Esophagus muscularis mucosa (tissue), 4 donors: ENCODE results near the gene ADGRB3. TPM values are rescaled to one million over a fixed set of nuclear protein-coding genes. Genes with fewer than 3 reads are reported as not detected.

Source experiments
- DNase-seq: peaks from one replicate; pipeline ENCODE4 v3.0.0-alpha.2; 2017; ENCODE audit errors: extremely low spot score
- H3K27ac ChIP-seq, 4 donors: fragments of 200-600 bp; sonication (generic); replicated peaks in 1 of 4; 1 replicate in 3 of 4; 2 replicates in 1 of 4; pipeline ENCODE4 v1.5.1; 2016 to 2019; ENCODE audit warnings: mild to moderate bottlenecking in 1 of 4
- H3K27me3 ChIP-seq, 4 donors: fragments of 200-600 bp; sonication (generic); one replicate each; pipeline versions ENCODE4 v1.5.1 to v1.6.0; 2016 to 2019
- H3K36me3 ChIP-seq, 4 donors: fragments of 200-600 bp; sonication (generic); one replicate each; pipeline ENCODE4 v1.5.1; 2016 to 2019
- H3K4me1 ChIP-seq, 4 donors: fragments of 200-600 bp; sonication (generic); one replicate each; pipeline ENCODE4 v1.5.1; 2016 to 2019
- H3K4me3 ChIP-seq, 4 donors: fragments of 200-600 bp; sonication (generic); 1 replicate in 2 of 4; 2 replicates in 2 of 4; pipeline ENCODE4 v1.5.1; 2016 to 2019; ENCODE audit warnings: mild to moderate bottlenecking in 4 of 4, moderate library complexity in 1 of 4
- H3K9me3 ChIP-seq, 4 donors: fragments of 200-600 bp; sonication (generic); 1 replicate in 3 of 4; 2 replicates in 1 of 4; pipeline ENCODE4 v1.5.1; 2016 to 2019
- EP300 ChIP-seq: sonication (generic); formaldehyde crosslinking; IDR thresholded peaks from one replicate; pipeline ENCODE4 v1.6.1; 2017; ENCODE audit warnings: antibody characterized with exemption
- POLR2A ChIP-seq: fragments of 450-650 bp; IDR thresholded peaks from one replicate; pipeline ENCODE4 v1.6.1; 2017; ENCODE audit warnings: antibody characterized with exemption, moderate library complexity, mild to moderate bottlenecking, low read depth
- POLR2AphosphoS5 ChIP-seq, 2 donors: sonication (generic); formaldehyde crosslinking; IDR thresholded peaks; one replicate each; pipeline ENCODE4 v1.6.1; 2017; ENCODE audit warnings: antibody characterized with exemption in 2 of 2
- WGBS: methylation state at CpG from one replicate; pipeline ENCODE4 v1.1.5; 2018; 5-methylcytosine and 5-hydroxymethylcytosine counted together
- intact Hi-C: fragments of 100-400 bp; cut with DNase I; formaldehyde crosslinking; loops from one replicate; pipeline ENCODE4 v1.15.1; 2023
- total RNA-seq, 4 donors: library from RNA; depleted of rRNA; stranded (reverse); fragments of >200 nt; gene quantifications; one replicate each; pipeline versions ENCODE4 v1.1.0 to v1.2.1, GENCODE V29; 2016
- TF ChIP-seq, protein P1 (sequence below), 3 experiments: fragments of 200-600 bp in 2 of 3; fragments of 450-650 bp in 1 of 3; sonication (generic) in 2 of 3; IDR thresholded peaks; one replicate each; pipeline ENCODE4 v1.5.1; 2017 to 2019; ENCODE audit warnings: antibody characterized with exemption in 3 of 3, mild to moderate bottlenecking in 2 of 3, moderate library complexity in 1 of 3

Gene ADGRB3
- total RNA-seq, 4 donors from 2014 or later: 4.9 to 6.3 (median 5.8) TPM

DNA sequence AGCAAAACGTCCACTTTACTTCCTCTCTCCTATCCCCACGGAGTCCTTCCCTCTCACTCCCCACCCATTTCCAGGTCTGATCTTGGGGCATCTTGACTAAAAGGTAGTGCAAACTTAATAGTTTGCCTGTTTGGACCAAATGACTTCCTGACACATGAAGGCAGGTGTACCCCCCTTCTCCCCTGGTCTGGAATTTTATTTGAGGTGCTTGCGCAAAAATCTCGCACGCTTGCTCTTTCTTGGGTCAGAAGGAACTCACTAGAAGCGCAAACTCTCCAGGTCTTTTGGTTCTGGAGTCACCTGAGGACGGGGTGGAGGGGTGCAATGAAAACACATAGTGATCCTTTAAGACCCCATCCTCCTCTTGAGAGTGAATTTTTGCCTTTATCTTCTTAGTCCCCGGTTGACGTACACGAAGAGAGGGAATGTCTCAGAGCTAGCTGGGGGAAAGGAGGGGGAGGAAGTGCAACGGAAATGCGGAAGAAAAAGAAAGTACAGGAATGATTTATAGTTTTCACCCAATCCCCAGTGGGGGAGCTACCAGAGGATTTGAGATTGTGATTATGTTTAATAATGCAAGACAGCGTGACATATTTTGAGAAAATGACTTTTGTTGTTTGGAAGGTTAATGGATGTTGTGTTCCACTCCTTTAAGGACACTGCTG lies 4.9 kb downstream of the ADGRB3 start:
- no peak for DNase-seq
- Histone ChIP-seq H3K27ac (peak overlapping the region in 3 of 4 donors; percentile 24 to 45 (median 39)), H3K36me3 (no peaks in the 10 kb centered on the region), H3K4me1 (peaks cover 0 to 21% (median 18%) of the 10 kb centered on the region in 4 donors), H3K9me3 (no peaks in the 10 kb centered on the region), H3K4me3 (peak overlapping the region; percentile 36 to 43 (median 40)), H3K27me3 (peaks cover 0 to 27% (median 5%) of the 10 kb centered on the region in 4 donors)
- TF ChIP-seq POLR2A (no peak), EP300 (no peak), POLR2AphosphoS5 (IDR thresholded peaks at IDR 0.05) (no peak)
- intact Hi-C loops: loop anchor here (5.0 kb wide), 2 partner anchors 137 to 327 kb away; no protein-coding TSS in a partner anchor
- WGBS: 44% methylated on average over 13 of the region's 13 CpGs

- TF ChIP-seq, protein P1, sequence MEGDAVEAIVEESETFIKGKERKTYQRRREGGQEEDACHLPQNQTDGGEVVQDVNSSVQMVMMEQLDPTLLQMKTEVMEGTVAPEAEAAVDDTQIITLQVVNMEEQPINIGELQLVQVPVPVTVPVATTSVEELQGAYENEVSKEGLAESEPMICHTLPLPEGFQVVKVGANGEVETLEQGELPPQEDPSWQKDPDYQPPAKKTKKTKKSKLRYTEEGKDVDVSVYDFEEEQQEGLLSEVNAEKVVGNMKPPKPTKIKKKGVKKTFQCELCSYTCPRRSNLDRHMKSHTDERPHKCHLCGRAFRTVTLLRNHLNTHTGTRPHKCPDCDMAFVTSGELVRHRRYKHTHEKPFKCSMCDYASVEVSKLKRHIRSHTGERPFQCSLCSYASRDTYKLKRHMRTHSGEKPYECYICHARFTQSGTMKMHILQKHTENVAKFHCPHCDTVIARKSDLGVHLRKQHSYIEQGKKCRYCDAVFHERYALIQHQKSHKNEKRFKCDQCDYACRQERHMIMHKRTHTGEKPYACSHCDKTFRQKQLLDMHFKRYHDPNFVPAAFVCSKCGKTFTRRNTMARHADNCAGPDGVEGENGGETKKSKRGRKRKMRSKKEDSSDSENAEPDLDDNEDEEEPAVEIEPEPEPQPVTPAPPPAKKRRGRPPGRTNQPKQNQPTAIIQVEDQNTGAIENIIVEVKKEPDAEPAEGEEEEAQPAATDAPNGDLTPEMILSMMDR (IDR thresholded peaks at IDR 0.05): no peak
- no peak for TF ChIP-seq POLR2AphosphoS5 (IDR thresholded peaks at IDR 0.05)
- TF ChIP-seq POLR2A: no peak
- no peak for TF ChIP-seq EP300
- H3K36me3 ChIP-seq: no peaks in the 10 kb centered on the region
- peaks cover 0 to 27% (median 5%) of the 10 kb centered on the region in 4 donors for H3K27me3 ChIP-seq
- H3K9me3 ChIP-seq: no peaks in the 10 kb centered on the region
- intact Hi-C loops: no loop called here
- peaks cover 0 to 19% (median 15%) of the 10 kb centered on the region in 4 donors for H3K4me1 ChIP-seq
- H3K27ac ChIP-seq: peak overlapping the region in 3 of 4 donors; percentile 24 to 45 (median 39)
- WGBS: 37% methylated on average over 3 of the region's 3 CpGs
- DNase-seq: no peak
- H3K4me3 ChIP-seq: peak overlapping the region; percentile 36 to 43 (median 40)
Measured at GRCh38 chr6:68640491-68640835, 5.4 kb downstream of the ADGRB3 start.

DNA sequence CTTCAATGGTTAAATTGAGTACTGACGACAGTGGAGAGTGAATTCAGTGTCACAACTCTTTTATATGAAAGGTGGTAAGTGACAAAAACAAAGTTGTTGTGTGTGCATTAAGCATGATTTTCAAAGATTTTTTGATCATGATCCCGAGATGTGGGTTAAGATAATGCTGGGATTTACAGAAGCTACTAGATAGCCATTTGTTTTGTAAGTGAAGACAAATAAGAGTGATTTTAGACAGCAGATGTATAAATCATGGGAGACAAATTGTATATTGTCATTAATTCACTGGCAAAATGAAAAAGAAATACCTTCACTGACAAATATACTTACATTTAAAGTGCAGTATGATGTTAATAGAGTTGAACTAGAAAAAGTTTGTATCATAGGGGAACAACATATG lies 6.1 kb downstream of the ADGRB3 start:
- Histone ChIP-seq H3K9me3 (no peaks in the 10 kb centered on the region), H3K36me3 (no peaks in the 10 kb centered on the region), H3K4me3 (no peak overlapping the region), H3K4me1 (peaks cover 0 to 12% (median 7%) of the 10 kb centered on the region in 4 donors), H3K27me3 (peaks cover 0 to 27% (median 5%) of the 10 kb centered on the region in 4 donors), H3K27ac (peak overlapping the region in 1 of 4 donors; percentile 39)
- no peak for DNase-seq
- WGBS: 85% methylated on average over 2 of the region's 2 CpGs
- TF ChIP-seq EP300: no peak
- TF ChIP-seq POLR2AphosphoS5 (IDR thresholded peaks at IDR 0.05): no peak
- TF ChIP-seq, protein P1 (IDR thresholded peaks at IDR 0.05): no peak
- TF ChIP-seq POLR2A: no peak
- intact Hi-C loops: no loop called here

GRCh38 chr6:68642081-68642480 lies 7.0 kb downstream of the ADGRB3 start:
- intact Hi-C loops: no loop called here
- H3K9me3 ChIP-seq: no peaks in the 10 kb centered on the region
- peaks cover 0 to 5% (median under 1%) of the 10 kb centered on the region in 4 donors for H3K4me1 ChIP-seq
- TF ChIP-seq POLR2A: no peak
- TF ChIP-seq, protein P1 (IDR thresholded peaks at IDR 0.05): no peak
- TF ChIP-seq EP300: no peak
- TF ChIP-seq POLR2AphosphoS5 (IDR thresholded peaks at IDR 0.05): no peak
- peaks cover 0 to 19% (median 2%) of the 10 kb centered on the region in 4 donors for H3K27me3 ChIP-seq
- no peaks in the 10 kb centered on the region for H3K36me3 ChIP-seq
- no peak overlapping the region for H3K27ac ChIP-seq
- H3K4me3 ChIP-seq: no peak overlapping the region
- no peak for DNase-seq

GRCh38 chr6:68642977-68643376 lies 7.9 kb downstream of the ADGRB3 start:
- intact Hi-C loops: no loop called here
- WGBS: 94% methylated on average over 1 of the region's 1 CpG
- H3K4me1 ChIP-seq: peaks cover 0 to 2% (median 0%) of the 10 kb centered on the region in 4 donors

More at GRCh38 chr6:68642977-68643376, 7.9 kb downstream of the ADGRB3 start:
- DNase-seq: no peak
- H3K9me3 ChIP-seq: no peaks in the 10 kb centered on the region
- H3K27me3 ChIP-seq: peaks cover 0 to 12% (median 0%) of the 10 kb centered on the region in 4 donors
- H3K27ac ChIP-seq: no peak overlapping the region
- H3K4me3 ChIP-seq: no peak overlapping the region
- TF ChIP-seq EP300: no peak
- TF ChIP-seq, protein P1 (IDR thresholded peaks at IDR 0.05): no peak
- no peak for TF ChIP-seq POLR2A
- TF ChIP-seq POLR2AphosphoS5 (IDR thresholded peaks at IDR 0.05): no peak
- no peaks in the 10 kb centered on the region for H3K36me3 ChIP-seq
